Epithelial cell of esophagus (primary cell): ENCODE data around the gene ACACB.

Source experiments
- DNase-seq: peaks from one replicate; pipeline ENCODE4 v3.0.0; 2010; ENCODE audit warnings: low read depth
- H3K4me3 ChIP-seq: 2 replicates; pipeline ENCODE4 v1.5.1; 2011; ENCODE audit warnings: mild to moderate bottlenecking, low read length, control low read depth
- TF ChIP-seq, protein P1 (sequence below): IDR thresholded peaks from 2 replicates; pipeline ENCODE4 v1.5.1; 2011; ENCODE audit warnings: low read depth, mild to moderate bottlenecking, low read length, control low read depth, inconsistent platforms; ENCODE audit not compliant: insufficient read depth; ENCODE audit errors: missing control alignments

ACACB gene

DNA sequence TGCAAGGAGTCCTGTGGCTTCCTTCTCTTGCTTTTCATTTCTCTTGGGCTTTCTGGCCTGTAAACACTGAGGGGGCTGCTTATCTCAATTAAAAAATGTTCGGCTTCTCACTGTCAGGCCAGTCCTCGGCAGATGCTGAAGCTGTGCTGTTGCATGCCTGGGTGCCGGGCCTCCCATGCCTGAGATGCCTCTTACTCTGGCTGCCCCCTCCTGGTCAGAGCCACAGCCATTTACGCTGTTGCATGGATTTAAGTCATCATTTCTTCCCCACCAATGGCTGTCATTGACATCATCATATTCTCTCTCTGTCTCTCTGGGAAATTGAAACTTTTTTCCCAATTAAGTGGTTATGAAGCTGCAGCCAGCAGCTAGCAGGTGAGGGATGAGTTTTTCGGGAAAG lies 139.0 kb downstream of the ACACB start:
- H3K4me3 ChIP-seq: no peak overlapping the region
- TF ChIP-seq, protein P1, sequence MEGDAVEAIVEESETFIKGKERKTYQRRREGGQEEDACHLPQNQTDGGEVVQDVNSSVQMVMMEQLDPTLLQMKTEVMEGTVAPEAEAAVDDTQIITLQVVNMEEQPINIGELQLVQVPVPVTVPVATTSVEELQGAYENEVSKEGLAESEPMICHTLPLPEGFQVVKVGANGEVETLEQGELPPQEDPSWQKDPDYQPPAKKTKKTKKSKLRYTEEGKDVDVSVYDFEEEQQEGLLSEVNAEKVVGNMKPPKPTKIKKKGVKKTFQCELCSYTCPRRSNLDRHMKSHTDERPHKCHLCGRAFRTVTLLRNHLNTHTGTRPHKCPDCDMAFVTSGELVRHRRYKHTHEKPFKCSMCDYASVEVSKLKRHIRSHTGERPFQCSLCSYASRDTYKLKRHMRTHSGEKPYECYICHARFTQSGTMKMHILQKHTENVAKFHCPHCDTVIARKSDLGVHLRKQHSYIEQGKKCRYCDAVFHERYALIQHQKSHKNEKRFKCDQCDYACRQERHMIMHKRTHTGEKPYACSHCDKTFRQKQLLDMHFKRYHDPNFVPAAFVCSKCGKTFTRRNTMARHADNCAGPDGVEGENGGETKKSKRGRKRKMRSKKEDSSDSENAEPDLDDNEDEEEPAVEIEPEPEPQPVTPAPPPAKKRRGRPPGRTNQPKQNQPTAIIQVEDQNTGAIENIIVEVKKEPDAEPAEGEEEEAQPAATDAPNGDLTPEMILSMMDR: peak; percentile 14
- peak; percentile 11 for DNase-seq

DNA sequence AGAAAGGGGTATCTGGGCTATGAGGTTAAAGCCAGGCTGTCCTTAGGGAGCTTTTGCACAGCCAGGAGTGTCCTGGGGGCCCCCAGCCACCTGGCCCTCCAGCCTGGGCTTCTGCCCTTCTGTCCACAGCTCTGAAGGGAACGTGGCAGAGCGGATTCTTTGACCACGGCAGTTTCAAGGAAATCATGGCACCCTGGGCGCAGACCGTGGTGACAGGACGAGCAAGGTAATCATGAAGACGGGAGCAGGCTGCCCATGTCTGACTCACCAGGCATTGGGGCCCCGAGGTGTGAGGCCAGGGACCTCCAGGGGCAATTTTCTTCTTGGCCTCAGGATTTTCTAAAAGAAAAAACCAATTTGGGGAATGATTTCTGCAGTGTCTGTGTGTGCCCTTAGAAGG lies 139.6 kb downstream of the ACACB start:
- no peak for DNase-seq
- TF ChIP-seq, protein P1: no peak
- no peak overlapping the region for H3K4me3 ChIP-seq

DNA sequence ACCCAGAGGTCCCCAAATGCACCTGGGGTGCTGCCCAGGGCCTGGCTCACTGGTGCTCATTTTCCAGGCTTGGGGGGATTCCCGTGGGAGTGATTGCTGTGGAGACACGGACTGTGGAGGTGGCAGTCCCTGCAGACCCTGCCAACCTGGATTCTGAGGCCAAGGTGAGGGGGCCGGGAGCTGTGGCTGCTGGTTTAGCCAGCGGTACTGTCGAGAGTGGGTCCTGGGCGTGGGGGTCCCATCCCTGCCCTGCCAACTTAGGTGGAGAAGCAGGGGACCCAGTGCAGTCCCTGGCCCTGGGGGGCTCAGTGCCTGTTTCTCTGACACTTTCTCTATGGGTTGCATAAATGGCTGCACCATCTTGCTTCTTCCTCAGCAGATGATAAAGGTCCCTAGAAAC lies 141.8 kb downstream of the ACACB start:
- DNase-seq: no peak
- no peak overlapping the region for H3K4me3 ChIP-seq
- TF ChIP-seq, protein P1: no peak

DNA sequence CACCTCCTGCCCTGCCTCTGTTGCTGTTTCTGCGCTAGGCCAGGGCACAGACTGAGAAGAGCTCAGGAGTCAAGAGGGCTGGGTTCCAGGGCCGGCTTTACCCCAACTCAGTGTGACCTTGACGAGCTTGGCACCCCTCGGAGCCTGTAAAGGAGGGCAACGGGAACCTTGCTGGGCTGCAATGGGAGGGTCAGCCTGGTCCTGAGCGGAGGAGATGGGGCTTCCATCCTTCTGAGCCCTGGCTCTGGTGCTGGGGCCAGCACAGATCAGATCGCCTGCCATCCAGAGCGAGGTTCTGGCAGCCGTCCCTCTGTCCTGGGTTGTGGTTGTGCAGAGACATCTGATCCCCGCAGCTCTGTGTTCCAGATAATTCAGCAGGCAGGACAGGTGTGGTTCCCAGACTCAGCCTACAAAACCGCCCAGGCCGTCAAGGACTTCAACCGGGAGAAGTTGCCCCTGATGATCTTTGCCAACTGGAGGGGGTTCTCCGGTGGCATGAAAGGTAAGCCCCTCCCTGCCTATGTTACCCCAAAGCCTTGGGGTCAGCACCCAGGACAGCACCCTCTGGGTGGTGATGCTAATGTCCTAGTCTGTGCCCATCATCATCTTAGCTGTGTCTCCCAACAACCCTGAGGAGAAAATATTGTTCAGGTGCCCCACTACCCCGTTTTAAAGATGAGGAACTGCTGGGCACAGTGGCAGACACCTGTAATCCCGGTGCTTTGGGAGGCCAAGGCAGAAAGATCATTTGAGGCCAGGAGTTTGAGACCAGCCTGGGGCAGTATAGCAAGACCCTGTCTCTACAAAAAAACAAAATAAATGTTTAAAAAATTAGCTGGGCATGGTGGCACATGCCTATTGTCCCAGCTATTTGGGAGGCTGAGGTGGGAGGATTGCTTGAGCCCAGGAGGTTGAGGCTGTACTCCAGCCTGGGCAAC lies 142.5 kb downstream of the ACACB start:
- TF ChIP-seq, protein P1: no peak
- DNase-seq: no peak
- H3K4me3 ChIP-seq: no peak overlapping the region

DNA sequence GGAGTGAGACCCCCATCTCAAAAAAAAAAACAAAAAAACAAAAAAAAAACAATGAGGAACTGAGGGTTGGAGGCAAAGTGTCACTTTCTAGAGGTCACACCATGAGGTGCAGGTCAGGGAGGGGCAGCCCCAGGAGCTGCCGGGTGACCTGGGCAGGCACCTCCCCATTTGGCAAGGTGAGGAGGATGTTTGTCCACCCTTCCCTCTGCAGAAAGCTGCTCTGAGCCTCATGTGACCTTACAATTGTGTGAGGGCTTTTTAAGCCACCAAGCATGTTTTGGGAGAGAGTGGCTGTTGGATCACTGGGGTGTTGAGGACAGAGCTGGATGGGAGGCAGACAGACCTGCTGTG lies 143.1 kb downstream of the ACACB start:
- TF ChIP-seq, protein P1: no peak
- no peak for DNase-seq
- H3K4me3 ChIP-seq: no peak overlapping the region

DNA sequence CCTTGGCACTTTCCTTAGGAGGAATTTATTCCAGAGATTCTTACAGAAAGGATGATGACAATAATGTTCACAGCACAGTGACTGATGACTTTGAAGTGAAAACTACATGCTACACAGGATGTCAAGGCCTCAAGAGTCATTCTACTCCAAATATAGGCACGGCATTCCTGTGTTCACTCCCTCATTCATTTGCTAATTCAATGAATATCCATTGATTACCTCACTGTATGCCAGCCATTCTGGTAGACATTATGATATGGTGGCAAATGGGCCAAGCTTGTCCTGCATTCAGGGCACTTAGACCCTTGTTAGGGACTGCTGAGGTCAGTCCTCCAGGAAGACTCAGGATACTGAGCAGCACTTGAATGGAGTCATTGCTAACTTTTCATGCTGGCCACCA lies 144.7 kb downstream of the ACACB start:
- TF ChIP-seq, protein P1: no peak
- no peak for DNase-seq

DNA sequence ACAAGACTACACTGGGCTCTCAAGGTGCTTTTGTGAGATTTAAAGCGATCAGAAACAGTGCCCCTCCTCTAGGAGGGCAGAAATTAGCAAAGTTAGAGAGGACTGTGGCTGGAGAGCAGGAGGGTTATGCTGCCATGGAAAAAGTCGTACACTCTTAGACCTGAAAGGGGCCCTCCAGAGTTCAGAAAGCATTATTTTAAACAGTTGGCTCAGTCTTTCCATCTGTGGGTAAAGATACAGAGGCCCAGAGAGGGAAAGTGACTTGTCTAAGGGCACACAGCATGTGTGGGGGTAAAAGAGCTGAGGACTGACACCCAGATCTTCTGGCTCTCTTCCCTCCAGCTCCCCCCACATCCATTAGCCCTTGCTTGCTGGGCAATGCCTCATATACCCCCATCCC lies 145.6 kb downstream of the ACACB start:
- DNase-seq: no peak
- TF ChIP-seq, protein P1: no peak
- no peak overlapping the region for H3K4me3 ChIP-seq

More for the DNA sequence above, 144.7 kb downstream of the ACACB start:
- H3K4me3 ChIP-seq: no peak overlapping the region
